Measurements from ENCODE around the gene TMEM234.

TMEM234 gene

DNA sequence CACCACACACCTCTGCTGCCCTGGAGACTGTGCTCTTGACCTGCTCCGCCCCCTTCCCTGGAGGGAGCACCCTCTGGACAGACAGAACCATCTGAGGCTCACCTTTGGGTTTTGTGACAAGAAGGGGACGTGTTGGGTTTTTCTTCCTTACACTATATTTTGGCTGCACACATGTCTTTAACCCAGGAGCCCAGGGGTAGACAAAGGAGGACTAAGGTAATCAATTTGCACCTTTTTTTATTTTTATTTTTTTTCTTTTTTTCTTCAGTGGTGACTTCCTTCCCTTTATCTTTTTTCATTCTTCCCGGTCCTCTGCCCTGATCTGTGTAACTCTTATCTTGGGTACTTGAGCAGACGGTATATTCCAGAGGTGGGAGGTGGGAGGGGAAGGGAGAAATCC, 51.2 kb downstream of the TMEM234 start:
- DNase-seq: no peak

Measured in T-helper 9 cell (primary cell).